CD4-positive, CD25-positive, alpha-beta regulatory T cell (primary cell): Measurements from ENCODE around the gene ZNF598. TPM values are rescaled to one million over a fixed set of nuclear protein-coding genes. Genes with fewer than 3 reads are reported as not detected.
A peak's percentile ranks its signal among the peaks of the same experiment; 100 is the strongest.

Experiments
- ATAC-seq, 2 donors: fragments of 150-1000 bp; cut with Tn5 transposase; one replicate each; pipeline ENCODE4 v1.10.0; 2021; ENCODE audit warnings: low read depth in 2 of 2, moderate number of reproducible peaks in 2 of 2, moderate library complexity in 1 of 2
- DNase-seq, 3 donors: peaks; one replicate each; pipeline versions ENCODE4 v3.0.0 to v3.0.0-alpha.2; 2012 to 2022; ENCODE audit warnings: mixed read lengths in 1 of 3
- H3K27ac ChIP-seq: one replicate; pipeline ENCODE4 v1.7.0; 2013; ENCODE audit warnings: mild to moderate bottlenecking, low read length; ENCODE audit not compliant: insufficient read depth, poor library complexity, severe bottlenecking
- H3K27me3 ChIP-seq: one replicate; pipeline ENCODE4 v1.7.0; 2013; ENCODE audit warnings: low read length; ENCODE audit not compliant: control insufficient read depth, insufficient read depth
- H3K36me3 ChIP-seq: one replicate; pipeline ENCODE4 v1.7.0; 2013; ENCODE audit warnings: mild to moderate bottlenecking, low read length, moderate library complexity; ENCODE audit not compliant: control insufficient read depth, insufficient read depth
- H3K4me1 ChIP-seq: 2 replicates; pipeline ENCODE4 v1.7.0; 2013; ENCODE audit warnings: mild to moderate bottlenecking, low read length; ENCODE audit not compliant: insufficient read depth, control insufficient read depth, poor library complexity, severe bottlenecking
- H3K4me3 ChIP-seq: one replicate; pipeline ENCODE4 v1.7.0; 2013; ENCODE audit warnings: low read depth, mild to moderate bottlenecking, low read length, moderate library complexity
- H3K9me3 ChIP-seq, 2 experiments: 1 replicate in 1 of 2; 2 replicates in 1 of 2; pipeline ENCODE4 v1.7.0; 2013; ENCODE audit warnings: low read length in 2 of 2, mild to moderate bottlenecking in 1 of 2, moderate library complexity in 1 of 2; ENCODE audit not compliant: control insufficient read depth in 2 of 2
- H3K27ac Mint-ChIP-seq, 3 donors: one replicate each; pipeline ENCODE4 v1.8.0; 2020 to 2022; ENCODE audit warnings: mild to moderate bottlenecking in 3 of 3, mixed read lengths in 3 of 3, moderate library complexity in 2 of 3
- H3K27me3 Mint-ChIP-seq: one replicate; pipeline ENCODE4 v1.8.0; 2022; ENCODE audit warnings: mild to moderate bottlenecking, mixed read lengths
- H3K36me3 Mint-ChIP-seq: one replicate; pipeline ENCODE4 v1.8.0; 2020; ENCODE audit warnings: mixed read lengths
- H3K4me1 Mint-ChIP-seq, 4 donors: one replicate each; pipeline ENCODE4 v1.8.0; 2020 to 2022; ENCODE audit warnings: mixed read lengths in 4 of 4, mild to moderate bottlenecking in 1 of 4
- H3K4me3 Mint-ChIP-seq, 4 donors: one replicate each; pipeline ENCODE4 v1.8.0; 2020 to 2022; ENCODE audit warnings: mild to moderate bottlenecking in 4 of 4, mixed read lengths in 4 of 4, moderate library complexity in 3 of 4
- H3K9me3 Mint-ChIP-seq, 7 donors: one replicate each; pipeline ENCODE4 v1.8.0; 2020 to 2022; ENCODE audit warnings: mixed read lengths in 7 of 7, mild to moderate bottlenecking in 3 of 7, moderate library complexity in 2 of 7
- polyA plus RNA-seq, 4 donors: library from polyadenylated mRNA; unstranded; fragments of 300-500 nt; fragmentation: Illumina TruSeq; gene quantifications; one replicate each; pipeline ENCODE4 v1.2.3, GENCODE V29; 2021
- total RNA-seq: library from RNA; stranded (reverse); gene quantifications from one replicate; pipeline ENCODE4 v1.2.3, GENCODE V29; 2022

ZNF598 gene
- total and polyA plus RNA-seq, 5 donors from 2014 or later = 1.8 to 48.2 (median 3.0) TPM

DNA sequence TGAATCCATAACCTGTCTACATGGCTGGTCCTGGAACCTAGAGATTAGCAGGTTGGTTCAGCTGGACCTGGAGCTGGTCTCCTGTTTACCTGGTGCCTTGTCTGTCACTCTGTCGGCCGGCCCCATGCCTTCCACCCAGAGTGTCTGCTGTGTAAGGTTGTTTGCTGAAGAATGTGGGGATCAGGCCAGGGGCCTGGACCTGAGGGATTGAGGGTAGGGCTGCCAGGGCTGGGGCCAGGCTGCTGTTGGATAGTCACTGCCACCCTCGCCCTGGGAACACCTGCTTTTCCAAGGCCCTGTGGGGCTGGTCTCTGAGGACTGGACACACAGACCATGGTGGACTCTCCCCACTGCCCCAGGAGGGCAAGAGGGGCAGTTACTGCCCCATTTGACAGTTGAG, 18.5 kb upstream of the ZNF598 start:
- DNase-seq (no peak), ATAC-seq (no peak)
- Histone ChIP-seq H3K27me3 (no peaks in the 10 kb centered on the region), H3K4me1 (peaks cover 22% of the 10 kb centered on the region), H3K27ac (no peak overlapping the region), H3K9me3 (no peaks in the 10 kb centered on the region), H3K36me3 (no peaks in the 10 kb centered on the region), H3K4me3 (no peak overlapping the region)
- Mint-ChIP-seq H3K4me1 (peaks cover 0 to 17% (median 3%) of the 10 kb centered on the region in 4 donors), H3K27me3 (peaks cover 24% of the 10 kb centered on the region), H3K27ac (peak overlapping the region in 1 of 3 donors; percentile 42), H3K36me3 (no peaks in the 10 kb centered on the region), H3K4me3 (peak overlapping the region; percentile 4 to 82 (median 66)), H3K9me3 (no peaks in the 10 kb centered on the region)

DNA sequence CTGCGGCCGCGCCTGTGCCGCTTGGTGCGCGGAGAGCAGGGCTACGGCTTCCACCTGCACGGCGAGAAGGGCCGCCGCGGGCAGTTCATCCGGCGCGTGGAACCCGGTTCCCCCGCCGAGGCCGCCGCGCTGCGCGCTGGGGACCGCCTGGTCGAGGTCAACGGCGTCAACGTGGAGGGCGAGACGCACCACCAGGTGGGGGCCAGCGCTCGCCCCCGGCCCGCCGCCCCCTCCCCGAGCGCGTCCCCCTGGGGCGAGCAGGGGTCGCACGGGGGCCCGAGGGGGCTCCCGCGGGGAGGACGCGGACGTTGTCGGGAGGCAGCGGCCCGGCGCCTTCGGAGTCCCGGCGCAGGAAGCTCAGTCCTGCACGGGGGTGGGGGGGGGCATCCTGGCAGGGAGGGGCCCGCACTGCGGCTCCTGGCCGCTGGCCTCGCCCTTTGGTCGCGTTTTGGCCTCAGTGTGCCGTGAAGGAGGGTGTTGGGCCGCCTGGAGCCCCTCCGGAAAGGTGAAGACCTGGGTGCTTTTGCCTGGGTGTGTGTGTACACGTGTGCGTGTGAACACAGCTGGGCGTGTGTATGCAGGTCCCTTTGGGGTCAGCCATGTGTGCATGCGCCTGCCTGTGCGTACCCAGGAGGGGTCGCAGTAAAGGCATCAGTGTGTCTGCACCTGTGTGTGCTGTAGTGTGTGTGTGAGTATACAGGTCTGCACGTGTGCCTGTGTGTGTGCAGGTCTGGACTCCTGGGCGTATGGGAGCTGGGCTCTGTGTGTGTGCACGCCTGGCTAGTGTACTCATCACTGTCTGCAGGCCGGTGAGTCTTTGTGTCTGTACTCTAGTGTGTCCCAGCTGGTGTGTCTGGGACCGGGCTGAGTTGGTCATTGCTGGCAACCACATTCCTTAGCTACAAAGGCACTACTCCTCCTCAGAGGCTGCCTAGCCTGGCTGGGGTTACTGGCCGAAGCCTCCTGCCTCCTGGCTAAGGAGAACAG, 17.7 kb upstream of the ZNF598 start:
- no peak overlapping the region for H3K4me3 ChIP-seq
- H3K36me3 Mint-ChIP-seq = no peaks in the 10 kb centered on the region
- peaks cover 32% of the 10 kb centered on the region for H3K27me3 Mint-ChIP-seq
- ATAC-seq = peak; percentile 6 to 7
- peak overlapping the region; percentile 69 to 84 (median 83) for H3K4me3 Mint-ChIP-seq
- H3K36me3 ChIP-seq = no peaks in the 10 kb centered on the region
- peaks cover 29% of the 10 kb centered on the region for H3K4me1 ChIP-seq
- H3K9me3 Mint-ChIP-seq = no peaks in the 10 kb centered on the region
- DNase-seq = no peak
- H3K9me3 ChIP-seq = no peaks in the 10 kb centered on the region
- H3K4me1 Mint-ChIP-seq = peaks cover 0 to 23% (median 6%) of the 10 kb centered on the region in 4 donors
- peak overlapping the region in 1 of 3 donors; percentile 31 for H3K27ac Mint-ChIP-seq
- H3K27ac ChIP-seq = no peak overlapping the region
- H3K27me3 ChIP-seq = no peaks in the 10 kb centered on the region

DNA sequence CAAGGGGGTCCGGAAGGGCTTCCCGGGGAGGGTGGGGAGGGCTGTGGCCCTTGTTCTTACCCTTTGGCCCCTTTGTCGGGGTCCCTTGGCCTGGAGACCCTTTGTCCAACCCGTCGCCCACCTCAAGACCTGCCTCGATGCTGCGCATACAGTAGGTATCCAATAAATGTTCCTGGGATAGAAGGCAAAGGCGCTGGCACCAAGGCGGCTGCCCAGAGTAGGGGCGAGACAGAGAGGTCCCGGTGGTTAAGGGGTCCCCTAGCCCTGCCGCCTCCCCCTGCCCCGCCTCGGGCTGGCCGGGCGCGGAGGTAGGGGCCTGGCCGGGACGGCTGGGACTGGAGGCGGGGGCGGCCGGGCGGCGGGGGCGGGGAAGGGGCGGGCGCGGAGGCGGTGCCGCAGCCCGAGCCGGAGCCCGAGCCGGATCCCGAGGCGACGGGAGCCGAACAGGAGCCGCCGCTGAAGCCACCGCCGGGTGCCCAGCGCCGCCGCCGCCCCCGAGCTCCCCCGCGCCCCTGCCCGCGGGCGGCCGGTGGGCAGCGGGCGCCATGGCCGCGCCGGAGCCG, 16.9 kb upstream of the ZNF598 start, which contains the start of gene NHERF2:
TSS of gene NHERF2 (plus strand) at position 442 of the 563 bp plus-strand sequence. CDS start at position 546, 104 bp downstream.
- H3K9me3 ChIP-seq = no peaks in the 10 kb centered on the region
- Mint-ChIP-seq H3K4me3 (peak within 1 kb of the TSS; percentile 69 to 84 (median 83)), H3K36me3 (no peaks in the 10 kb centered on the region), H3K9me3 (no peaks in the 10 kb centered on the region), H3K27me3 (peaks cover 38% of the 10 kb centered on the region), H3K27ac (peak within 1 kb of the TSS in 2 of 3 donors; percentile 31 to 56), H3K4me1 (peaks cover 0 to 23% (median 6%) of the 10 kb centered on the region in 4 donors)
- DNase-seq (peak in 1 of 3 donors; percentile 27), ATAC-seq (peak in 1 of 2 donors; percentile 20)
- H3K4me3 ChIP-seq = no peak within 1 kb of the TSS
- no peaks in the 10 kb centered on the region for H3K27me3 ChIP-seq
- H3K36me3 ChIP-seq = no peaks in the 10 kb centered on the region
- H3K4me1 ChIP-seq = peaks cover 29% of the 10 kb centered on the region
- no peak within 1 kb of the TSS for H3K27ac ChIP-seq

DNA sequence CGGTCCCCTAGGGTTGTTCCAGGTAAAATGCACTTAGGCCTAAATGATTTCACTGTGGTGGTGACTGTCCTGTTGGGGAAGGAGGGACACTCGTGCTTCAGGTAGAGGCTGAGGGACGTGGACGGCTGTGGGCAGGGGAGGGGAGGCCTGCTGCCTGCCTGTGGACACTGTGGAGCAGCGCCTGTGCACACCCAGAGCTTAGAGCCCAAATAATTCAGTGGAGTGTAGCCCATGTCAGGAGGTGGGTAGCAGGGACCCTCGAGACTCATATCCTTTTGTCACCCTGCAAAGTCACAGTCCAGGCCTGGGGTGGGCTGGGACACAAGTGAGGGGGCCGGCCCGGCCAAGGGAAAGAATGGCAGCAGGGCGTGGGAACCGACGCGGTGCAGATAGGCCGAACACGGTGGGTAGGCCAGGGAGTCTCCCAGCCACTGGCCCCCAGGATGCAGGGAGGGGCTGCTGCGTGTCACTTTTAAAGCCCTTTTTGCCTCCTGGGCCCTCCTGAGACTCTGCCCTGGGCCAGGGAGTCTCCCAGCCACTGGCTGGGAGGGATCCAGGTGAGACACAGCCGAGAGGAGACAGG, 16.3 kb upstream of the ZNF598 start:
- no peak for ATAC-seq
- no peaks in the 10 kb centered on the region for H3K27me3 ChIP-seq

DNA sequence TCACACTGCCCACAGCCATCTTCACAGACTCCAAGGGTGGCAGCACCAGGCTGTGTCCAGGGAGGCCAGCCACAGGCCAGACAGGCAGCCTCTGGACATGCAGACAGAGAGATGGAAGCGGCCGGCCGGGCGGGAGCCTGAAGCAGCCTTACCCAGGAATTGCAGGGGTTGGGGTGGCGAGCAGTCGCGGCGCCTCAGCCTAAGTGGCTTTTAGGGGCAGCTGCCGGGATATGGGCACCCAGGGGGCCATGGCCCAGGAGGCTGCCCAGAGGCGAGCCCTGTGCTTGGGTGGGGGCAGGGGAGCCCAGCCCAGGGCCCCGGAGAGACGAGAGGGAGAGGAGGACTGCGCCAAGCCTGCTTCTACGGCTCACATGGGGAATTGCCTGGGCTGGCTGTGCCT, 15.6 kb upstream of the ZNF598 start:
- Mint-ChIP-seq H3K27me3 (peaks cover 50% of the 10 kb centered on the region), H3K36me3 (no peaks in the 10 kb centered on the region), H3K4me3 (peak overlapping the region in 1 of 4 donors; percentile 57)

More for the DNA sequence above, 16.3 kb upstream of the ZNF598 start:
- H3K9me3 Mint-ChIP-seq = no peaks in the 10 kb centered on the region
- H3K36me3 Mint-ChIP-seq = no peaks in the 10 kb centered on the region
- Histone ChIP-seq H3K4me3 (no peak overlapping the region), H3K9me3 (no peaks in the 10 kb centered on the region), H3K4me1 (peaks cover 29% of the 10 kb centered on the region), H3K27ac (no peak overlapping the region), H3K36me3 (no peaks in the 10 kb centered on the region)
- H3K4me1 Mint-ChIP-seq = peaks cover 0 to 23% (median 6%) of the 10 kb centered on the region in 4 donors
- peaks cover 44% of the 10 kb centered on the region for H3K27me3 Mint-ChIP-seq
- H3K4me3 Mint-ChIP-seq = peak overlapping the region in 3 of 4 donors; percentile 43 to 61 (median 57)
- no peak for DNase-seq
- peak overlapping the region in 1 of 3 donors; percentile 56 for H3K27ac Mint-ChIP-seq

DNA sequence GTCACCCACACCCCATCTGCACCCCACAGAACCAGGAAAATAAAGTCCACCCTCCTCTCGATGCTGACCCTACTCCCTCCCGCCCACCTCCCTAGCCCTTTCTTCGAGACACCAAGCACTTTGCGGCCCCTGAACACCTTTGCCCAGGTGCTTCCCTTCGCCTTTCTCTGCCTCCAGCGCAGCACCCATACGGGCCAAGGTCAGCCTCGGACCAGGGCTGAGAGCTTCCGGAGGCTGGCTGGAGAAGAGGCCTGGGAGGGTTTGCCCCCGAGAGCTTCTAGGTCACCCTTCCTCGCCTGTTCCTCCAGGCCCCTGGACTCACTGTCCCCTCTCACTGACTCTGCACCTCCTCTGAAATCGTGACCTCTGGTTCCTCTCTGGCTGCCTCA, 14.4 kb upstream of the ZNF598 start:
- no peaks in the 10 kb centered on the region for H3K27me3 ChIP-seq
- H3K4me1 ChIP-seq = peaks cover 42% of the 10 kb centered on the region
- no peak overlapping the region for H3K27ac ChIP-seq
- H3K4me3 ChIP-seq = no peak overlapping the region
- no peak for DNase-seq
- H3K36me3 ChIP-seq = no peaks in the 10 kb centered on the region
- H3K9me3 ChIP-seq = no peaks in the 10 kb centered on the region
- H3K36me3 Mint-ChIP-seq = no peaks in the 10 kb centered on the region
- H3K4me3 Mint-ChIP-seq = peak overlapping the region in 2 of 4 donors; percentile 22 to 52
- peaks cover 0 to 25% (median 6%) of the 10 kb centered on the region in 4 donors for H3K4me1 Mint-ChIP-seq
- no peak for ATAC-seq
- peak overlapping the region in 1 of 3 donors; percentile 62 for H3K27ac Mint-ChIP-seq
- H3K9me3 Mint-ChIP-seq = no peaks in the 10 kb centered on the region
- H3K27me3 Mint-ChIP-seq = peaks cover 51% of the 10 kb centered on the region

More for the DNA sequence above, 15.6 kb upstream of the ZNF598 start:
- H3K9me3 Mint-ChIP-seq = no peaks in the 10 kb centered on the region
- DNase-seq (no peak), ATAC-seq (no peak)
- Histone ChIP-seq H3K4me1 (peaks cover 33% of the 10 kb centered on the region), H3K36me3 (no peaks in the 10 kb centered on the region), H3K27ac (no peak overlapping the region), H3K27me3 (no peaks in the 10 kb centered on the region), H3K4me3 (no peak overlapping the region), H3K9me3 (no peaks in the 10 kb centered on the region)
- peaks cover 0 to 25% (median 6%) of the 10 kb centered on the region in 4 donors for H3K4me1 Mint-ChIP-seq
- no peak overlapping the region for H3K27ac Mint-ChIP-seq
